NCI-H2107 (cell line): ENCODE measurements around the gene MAPKAP1.

ENCODE experiments used
- DNase-seq: peaks from one replicate; lab custom pipeline; 2025; lab: John Stamatoyannopoulos, UW

The MAPKAP1 gene

GRCh38 chr9:125674981-125675973, 31.7 kb downstream of the MAPKAP1 start:
- DNase-seq, result no peak

- no peak for DNase-seq
Measured at GRCh38 chr9:125672876-125673275, 34.1 kb downstream of the MAPKAP1 start.

- no peak for DNase-seq
Measured at GRCh38 chr9:125663127-125663526, 43.9 kb downstream of the MAPKAP1 start.

GRCh38 chr9:125660557-125660956, 46.5 kb downstream of the MAPKAP1 start:
- no peak for DNase-seq

- DNase-seq, result no peak
Measured at GRCh38 chr9:125659954-125660353, 47.1 kb downstream of the MAPKAP1 start.

GRCh38 chr9:125659201-125659840, 47.7 kb downstream of the MAPKAP1 start:
- DNase-seq, result no peak

- DNase-seq, result no peak
Measured at GRCh38 chr9:125656560-125656959, 50.4 kb downstream of the MAPKAP1 start.

- DNase-seq, result no peak
Measured at GRCh38 chr9:125655691-125656410, 51.2 kb downstream of the MAPKAP1 start.

- no peak for DNase-seq
Measured at GRCh38 chr9:125655066-125655633, 51.9 kb downstream of the MAPKAP1 start.

GRCh38 chr9:125654121-125654520, 52.9 kb downstream of the MAPKAP1 start:
- no peak for DNase-seq

GRCh38 chr9:125653325-125653724, 53.7 kb downstream of the MAPKAP1 start:
- DNase-seq, result no peak

- DNase-seq, result no peak
Measured at GRCh38 chr9:125652759-125653158, 54.2 kb downstream of the MAPKAP1 start.

- DNase-seq, result no peak
Measured at GRCh38 chr9:125652233-125652594, 54.8 kb downstream of the MAPKAP1 start.

- no peak for DNase-seq
Measured at GRCh38 chr9:125651576-125652232, 55.3 kb downstream of the MAPKAP1 start.

GRCh38 chr9:125650271-125650737, 56.7 kb downstream of the MAPKAP1 start:
- DNase-seq, result no peak

GRCh38 chr9:125649826-125650225, 57.2 kb downstream of the MAPKAP1 start:
- no peak for DNase-seq

- DNase-seq, result peak; percentile 7
Measured at GRCh38 chr9:125649315-125649714, 57.7 kb downstream of the MAPKAP1 start.

- DNase-seq, result no peak
Measured at GRCh38 chr9:125648294-125648693, 58.7 kb downstream of the MAPKAP1 start.

GRCh38 chr9:125646621-125647100, 60.3 kb downstream of the MAPKAP1 start:
- no peak for DNase-seq

GRCh38 chr9:125646217-125646616, 60.8 kb downstream of the MAPKAP1 start:
- DNase-seq, result no peak

GRCh38 chr9:125644819-125645507, 62.0 kb downstream of the MAPKAP1 start:
- DNase-seq, result no peak
